Ishikawa (cell line): ENCODE measurements around the gene ATXN7.

Experiments used
- RAD21 ChIP-seq: IDR thresholded peaks from 2 replicates; pipeline ENCODE4 v1.6.1; 2012; ENCODE audit warnings: low read depth
- TF ChIP-seq, protein P1 (sequence below): IDR thresholded peaks from 2 replicates; pipeline ENCODE4 v1.6.1; 2012

DNA sequence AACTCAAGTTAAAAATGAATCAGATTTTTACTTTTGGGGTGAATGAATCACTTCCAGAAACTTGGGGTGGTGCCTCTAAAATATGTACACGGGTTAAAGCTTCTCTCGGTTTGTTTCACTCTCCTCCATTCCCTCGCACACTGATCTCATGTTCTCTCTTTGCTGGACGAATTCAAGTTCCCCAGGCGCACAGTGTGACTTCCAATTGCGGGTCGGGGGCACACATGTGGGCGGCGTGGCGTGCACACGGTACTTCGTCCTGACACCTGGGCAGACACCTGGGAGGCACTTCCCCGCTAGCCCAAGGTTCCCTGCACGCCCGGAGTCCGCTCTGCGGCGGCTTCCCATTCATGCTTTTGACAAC is 47.8 kb downstream of the ATXN7 start:
- no peak for TF ChIP-seq RAD21
- TF ChIP-seq, protein P1, sequence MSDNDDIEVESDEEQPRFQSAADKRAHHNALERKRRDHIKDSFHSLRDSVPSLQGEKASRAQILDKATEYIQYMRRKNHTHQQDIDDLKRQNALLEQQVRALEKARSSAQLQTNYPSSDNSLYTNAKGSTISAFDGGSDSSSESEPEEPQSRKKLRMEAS: peak; percentile 78
